CD4-positive, alpha-beta T cell treated with Interleukin-6 at 100 ng/mL for 8 hours (primary cell): ENCODE results near the gene PDPK1.

Experiments used
- DNase-seq: peaks from one replicate; pipeline ENCODE4 v3.0.0-alpha.2; 2020; ENCODE audit warnings: mixed read lengths, low spot score

The PDPK1 gene

GRCh38 chr16:2537451-2538379, at the start of gene PDPK1:
PDPK1 (plus strand) TSS chr16:2538021; CDS start chr16:2538113, 92 bp downstream.
- peak; percentile 95 for DNase-seq

GRCh38 chr16:2489581-2489980, 48.2 kb upstream of the PDPK1 start:
- DNase-seq = no peak

- DNase-seq = no peak
Observed at GRCh38 chr16:2490190-2491105, 47.4 kb upstream of the PDPK1 start.

GRCh38 chr16:2492292-2492691, 45.5 kb upstream of the PDPK1 start:
- DNase-seq = no peak

- DNase-seq = no peak
Observed at GRCh38 chr16:2493605-2494004, 44.2 kb upstream of the PDPK1 start.

- no peak for DNase-seq
Observed at GRCh38 chr16:2494616-2495015, 43.2 kb upstream of the PDPK1 start.

GRCh38 chr16:2495041-2495440, 42.8 kb upstream of the PDPK1 start:
- DNase-seq = no peak

GRCh38 chr16:2496223-2497115, 41.4 kb upstream of the PDPK1 start:
- no peak for DNase-seq

- no peak for DNase-seq
Observed at GRCh38 chr16:2497116-2497630, 40.6 kb upstream of the PDPK1 start.

- DNase-seq = no peak
Observed at GRCh38 chr16:2497695-2498484, 39.9 kb upstream of the PDPK1 start.

- DNase-seq = no peak
Observed at GRCh38 chr16:2498531-2499253, 39.1 kb upstream of the PDPK1 start.

- no peak for DNase-seq
Observed at GRCh38 chr16:2499454-2499853, 38.4 kb upstream of the PDPK1 start.

GRCh38 chr16:2499890-2500429, 37.9 kb upstream of the PDPK1 start:
- DNase-seq = no peak

GRCh38 chr16:2500430-2500917, 37.3 kb upstream of the PDPK1 start:
- DNase-seq = no peak

GRCh38 chr16:2500918-2501750, 36.7 kb upstream of the PDPK1 start:
- DNase-seq = peak; percentile 74

GRCh38 chr16:2501946-2502895, 35.6 kb upstream of the PDPK1 start:
- no peak for DNase-seq

- no peak for DNase-seq
Observed at GRCh38 chr16:2505695-2506094, 32.1 kb upstream of the PDPK1 start.
